ENCODE data around the gene KRT84.
"Not testable (repeated sequence)": the region's sequence is repeated elsewhere in the genome, so short reads cannot be mapped to it uniquely, and the experiment has no call there.

The KRT84 gene

DNA sequence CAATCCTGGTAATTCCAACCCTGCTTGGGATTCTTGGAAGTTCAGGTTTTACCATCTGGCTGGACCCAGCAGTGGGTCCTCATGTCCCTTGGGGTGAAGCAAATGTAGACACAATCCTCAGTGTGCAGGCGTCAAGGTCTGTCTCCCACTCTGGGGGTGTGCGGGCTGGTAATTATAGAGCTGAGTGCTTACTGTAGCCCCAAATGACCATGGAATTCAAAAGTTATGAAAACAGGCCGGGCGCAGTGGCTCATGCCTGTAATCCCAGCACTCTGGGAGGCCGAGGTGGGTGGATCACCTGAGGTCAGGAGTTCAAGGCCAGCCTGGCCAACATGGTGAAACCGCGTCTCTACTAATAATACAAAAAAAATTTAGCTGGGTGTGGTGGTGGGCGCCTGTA is 40.4 kb downstream of the KRT84 start:
- H3K27ac Mint-ChIP-seq; H3K9me3 Mint-ChIP-seq; H3K4me3 Mint-ChIP-seq; intact Hi-C loops (cut with micrococcal nuclease); H3K36me3 Mint-ChIP-seq (ENCODE audit: low read depth); H3K4me1 Mint-ChIP-seq (ENCODE audit: low read depth): not testable (repeated sequence)
- peaks cover 18% of the 10 kb centered on the region for H3K27me3 Mint-ChIP-seq

DNA sequence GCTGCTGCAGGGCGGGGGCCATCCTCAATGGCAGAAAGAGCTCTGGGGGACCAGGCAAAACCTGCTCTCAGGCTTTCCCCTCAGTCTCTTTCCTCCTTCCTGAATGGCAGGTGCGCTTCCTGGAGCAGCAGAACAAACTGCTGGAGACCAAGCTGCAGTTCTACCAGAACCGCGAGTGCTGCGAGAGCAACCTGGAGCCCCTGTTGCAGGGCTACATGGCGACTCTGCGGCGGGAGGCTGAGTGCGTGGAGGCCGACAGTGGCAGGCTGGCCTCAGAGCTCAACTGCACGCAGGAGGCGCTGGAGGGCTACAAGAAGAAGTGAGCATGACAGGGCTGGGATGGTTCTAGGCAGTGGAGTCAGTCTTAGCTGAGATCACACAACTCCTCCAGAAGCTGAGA is 41.3 kb downstream of the KRT84 start:
- H3K4me3 Mint-ChIP-seq: no peak overlapping the region
- intact Hi-C loops (cut with micrococcal nuclease): no loop called here
- no peaks in the 10 kb centered on the region for H3K36me3 Mint-ChIP-seq (ENCODE audit: low read depth)
- peaks cover 14% of the 10 kb centered on the region for H3K27me3 Mint-ChIP-seq
- no peaks in the 10 kb centered on the region for H3K4me1 Mint-ChIP-seq (ENCODE audit: low read depth)
- no peak overlapping the region for H3K27ac Mint-ChIP-seq
- no peaks in the 10 kb centered on the region for H3K9me3 Mint-ChIP-seq

DNA sequence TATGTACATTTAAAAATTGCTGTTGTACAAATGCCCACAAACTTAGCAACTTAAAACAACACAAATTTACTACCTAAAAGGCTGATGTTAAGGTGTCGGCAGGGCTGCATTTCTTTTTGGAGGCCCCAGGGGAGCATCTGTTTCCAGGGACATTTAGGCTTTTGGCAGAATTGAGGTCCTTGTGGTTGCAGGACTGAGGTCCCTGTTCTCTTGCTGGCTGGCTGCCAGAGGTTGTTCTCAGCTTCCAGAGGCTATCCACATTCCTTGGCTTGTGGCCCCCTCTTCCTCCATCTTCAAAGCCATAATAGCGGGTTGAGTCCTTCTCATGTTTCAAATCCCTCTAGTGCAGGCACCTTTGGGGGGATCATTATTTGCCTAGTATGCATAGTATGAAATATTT is 41.9 kb downstream of the KRT84 start:
- Mint-ChIP-seq H3K4me3 (no peak overlapping the region), H3K36me3 (ENCODE audit: low read depth) (no peaks in the 10 kb centered on the region), H3K27ac (no peak overlapping the region), H3K27me3 (peaks cover 18% of the 10 kb centered on the region), H3K4me1 (ENCODE audit: low read depth) (no peaks in the 10 kb centered on the region), H3K9me3 (no peaks in the 10 kb centered on the region)
- intact Hi-C loops (cut with micrococcal nuclease): no loop called here

DNA sequence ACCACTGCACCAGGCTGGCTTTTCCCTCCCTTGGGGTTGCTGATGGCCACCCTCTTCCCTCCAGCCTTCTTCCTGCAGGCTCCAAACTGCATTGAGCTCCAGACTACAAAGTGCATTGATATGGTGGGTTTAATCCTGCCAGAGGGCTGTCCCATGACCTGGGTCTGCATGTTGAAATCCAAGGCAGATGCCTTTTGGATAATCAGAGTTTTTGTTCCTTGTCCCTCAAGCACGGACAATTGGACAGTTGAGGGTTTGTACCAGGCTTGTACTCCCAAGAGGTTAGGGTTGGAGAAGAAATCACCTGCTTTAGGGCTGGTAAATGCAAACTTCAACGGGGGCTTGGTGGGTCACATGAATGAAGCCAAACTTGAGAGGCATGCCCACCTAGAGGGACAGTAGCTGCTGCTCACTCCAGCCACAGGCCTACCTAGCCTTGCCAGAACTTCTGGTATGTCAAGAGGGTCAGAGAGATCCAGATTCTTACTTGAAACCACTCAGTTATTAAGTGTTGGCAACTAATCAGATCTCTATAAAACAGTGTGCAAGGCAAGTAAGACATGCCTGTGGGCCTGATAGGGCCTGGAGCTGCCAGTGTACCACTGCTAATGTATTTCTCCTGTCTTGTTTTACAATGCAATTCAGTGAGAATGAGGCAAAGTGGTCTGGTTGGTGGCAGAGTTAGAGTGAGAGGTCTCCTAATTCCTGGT is 42.5 kb downstream of the KRT84 start:
- Mint-ChIP-seq H3K4me3 (no peak overlapping the region), H3K36me3 (ENCODE audit: low read depth) (no peaks in the 10 kb centered on the region), H3K9me3 (no peaks in the 10 kb centered on the region), H3K27me3 (peaks cover 17% of the 10 kb centered on the region), H3K4me1 (ENCODE audit: low read depth) (no peaks in the 10 kb centered on the region), H3K27ac (no peak overlapping the region)
- intact Hi-C loops (cut with micrococcal nuclease): no loop called here

DNA sequence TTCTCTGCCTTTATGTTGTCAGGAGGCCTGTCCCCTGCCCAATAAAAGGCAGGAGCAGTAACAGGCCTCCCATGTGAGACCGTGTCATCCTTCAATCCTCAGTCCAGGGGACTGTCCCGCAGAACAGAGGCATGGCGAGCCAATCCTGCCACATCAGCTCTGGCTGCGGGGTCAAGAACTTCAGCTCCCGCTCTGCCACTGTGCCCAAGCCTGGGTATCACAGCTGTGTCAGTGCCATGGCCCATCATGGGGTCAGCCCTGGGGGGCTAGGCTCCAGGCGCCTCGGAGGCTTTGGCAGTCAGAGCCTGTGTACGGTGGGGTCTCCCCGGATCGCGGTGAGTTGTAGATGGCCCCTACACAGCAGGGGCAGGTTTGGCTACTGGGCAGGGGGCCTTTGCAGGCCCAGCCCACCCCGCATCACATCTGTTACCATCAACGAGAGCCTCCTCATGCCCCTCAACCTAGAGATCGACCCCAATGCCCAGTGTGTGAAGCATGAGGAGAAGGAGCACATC is 44.3 kb downstream of the KRT84 start:
- H3K36me3 Mint-ChIP-seq (ENCODE audit: low read depth): no peaks in the 10 kb centered on the region
- H3K4me3 Mint-ChIP-seq: no peak overlapping the region
- H3K27me3 Mint-ChIP-seq: peaks cover 17% of the 10 kb centered on the region
- no peaks in the 10 kb centered on the region for H3K4me1 Mint-ChIP-seq (ENCODE audit: low read depth)
- intact Hi-C loops (cut with micrococcal nuclease): no loop called here
- H3K9me3 Mint-ChIP-seq: peaks cover 9% of the 10 kb centered on the region
- no peak overlapping the region for H3K27ac Mint-ChIP-seq

DNA sequence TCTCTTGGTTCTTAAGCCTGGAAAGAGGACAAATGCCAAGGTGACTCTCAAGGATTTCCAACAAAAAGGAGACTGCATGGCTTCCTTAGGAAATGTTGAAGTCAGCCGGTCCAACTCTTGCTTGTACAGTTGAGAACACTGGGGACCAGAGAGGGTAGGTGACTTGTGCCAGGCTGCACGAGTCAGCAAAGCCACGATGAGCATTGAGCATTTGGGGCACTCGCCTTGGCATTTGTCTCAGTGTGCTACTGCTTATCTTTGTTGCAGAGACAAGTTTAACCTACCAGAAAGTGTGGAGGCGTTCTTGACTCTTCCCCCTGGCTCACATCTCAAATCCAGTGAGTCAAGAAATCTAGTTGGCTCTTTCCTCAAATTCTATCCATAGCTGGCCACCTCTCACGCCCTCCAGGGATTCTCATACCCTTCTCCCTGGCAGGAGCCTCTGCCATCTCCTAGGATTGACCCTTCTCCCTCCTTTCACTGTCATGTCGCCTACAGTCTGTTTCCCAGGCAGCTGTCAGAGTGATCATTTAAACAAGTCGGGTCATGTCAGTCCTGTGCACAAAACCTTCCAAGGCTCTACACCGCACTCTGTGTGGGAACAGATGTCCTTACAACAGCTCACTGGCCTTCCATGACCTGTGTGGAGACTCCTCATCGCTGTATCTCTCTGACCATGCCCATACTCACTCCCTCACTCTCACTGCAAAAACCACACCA is 47.1 kb downstream of the KRT84 start:
- Mint-ChIP-seq H3K27ac (no peak overlapping the region), H3K36me3 (ENCODE audit: low read depth) (no peaks in the 10 kb centered on the region), H3K4me1 (ENCODE audit: low read depth) (no peaks in the 10 kb centered on the region), H3K27me3 (peaks cover 14% of the 10 kb centered on the region), H3K9me3 (peaks cover 9% of the 10 kb centered on the region), H3K4me3 (no peak overlapping the region)
- intact Hi-C loops (cut with micrococcal nuclease): no loop called here

DNA sequence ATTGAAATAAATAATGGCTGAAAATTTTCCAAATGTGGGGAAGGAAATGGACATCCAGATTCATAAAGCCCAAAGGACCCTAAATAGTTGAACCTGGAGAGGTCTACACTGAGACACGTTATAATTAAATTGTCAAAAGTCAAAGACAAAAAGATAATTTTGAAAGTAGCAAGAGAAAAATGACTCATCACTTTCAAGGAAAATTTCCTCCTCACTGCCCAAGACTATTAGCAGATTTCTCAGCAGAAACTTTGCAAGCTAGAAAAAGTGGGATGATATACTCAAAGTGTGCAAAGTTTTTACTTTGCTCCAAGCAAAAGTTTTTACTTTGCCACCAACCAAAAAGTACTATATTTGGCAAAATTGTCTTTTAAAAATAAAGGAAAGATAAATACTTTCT is 48.4 kb downstream of the KRT84 start:
- intact Hi-C loops (cut with micrococcal nuclease): no loop called here
- Mint-ChIP-seq H3K27me3 (peaks cover 14% of the 10 kb centered on the region), H3K4me3 (no peak overlapping the region), H3K27ac (no peak overlapping the region), H3K4me1 (ENCODE audit: low read depth) (no peaks in the 10 kb centered on the region), H3K9me3 (peaks cover 9% of the 10 kb centered on the region), H3K36me3 (ENCODE audit: low read depth) (no peaks in the 10 kb centered on the region)

DNA sequence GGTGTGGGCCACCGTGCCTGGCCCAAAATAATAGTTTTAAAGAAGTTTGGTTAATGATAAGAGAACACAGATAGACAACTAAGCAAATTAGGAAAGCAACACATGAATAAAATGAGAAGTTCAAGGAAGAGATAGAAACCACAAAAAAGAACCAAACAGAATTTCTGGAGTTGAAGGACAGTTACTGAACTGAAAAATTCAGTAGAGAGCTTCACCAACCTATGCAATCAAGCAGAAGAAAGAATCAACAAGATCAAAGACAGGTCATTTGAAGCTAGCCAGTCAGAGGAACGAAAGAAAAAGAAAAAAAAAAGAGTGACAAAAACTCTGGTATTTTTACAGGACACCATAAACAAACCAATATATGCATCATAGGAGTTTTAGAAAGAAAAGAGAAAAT is 48.8 kb downstream of the KRT84 start:
- peaks cover 14% of the 10 kb centered on the region for H3K27me3 Mint-ChIP-seq
- no peak overlapping the region for H3K4me3 Mint-ChIP-seq
- intact Hi-C loops (cut with micrococcal nuclease): no loop called here
- peaks cover 9% of the 10 kb centered on the region for H3K9me3 Mint-ChIP-seq
- no peaks in the 10 kb centered on the region for H3K4me1 Mint-ChIP-seq (ENCODE audit: low read depth)
- no peak overlapping the region for H3K27ac Mint-ChIP-seq
- no peaks in the 10 kb centered on the region for H3K36me3 Mint-ChIP-seq (ENCODE audit: low read depth)

DNA sequence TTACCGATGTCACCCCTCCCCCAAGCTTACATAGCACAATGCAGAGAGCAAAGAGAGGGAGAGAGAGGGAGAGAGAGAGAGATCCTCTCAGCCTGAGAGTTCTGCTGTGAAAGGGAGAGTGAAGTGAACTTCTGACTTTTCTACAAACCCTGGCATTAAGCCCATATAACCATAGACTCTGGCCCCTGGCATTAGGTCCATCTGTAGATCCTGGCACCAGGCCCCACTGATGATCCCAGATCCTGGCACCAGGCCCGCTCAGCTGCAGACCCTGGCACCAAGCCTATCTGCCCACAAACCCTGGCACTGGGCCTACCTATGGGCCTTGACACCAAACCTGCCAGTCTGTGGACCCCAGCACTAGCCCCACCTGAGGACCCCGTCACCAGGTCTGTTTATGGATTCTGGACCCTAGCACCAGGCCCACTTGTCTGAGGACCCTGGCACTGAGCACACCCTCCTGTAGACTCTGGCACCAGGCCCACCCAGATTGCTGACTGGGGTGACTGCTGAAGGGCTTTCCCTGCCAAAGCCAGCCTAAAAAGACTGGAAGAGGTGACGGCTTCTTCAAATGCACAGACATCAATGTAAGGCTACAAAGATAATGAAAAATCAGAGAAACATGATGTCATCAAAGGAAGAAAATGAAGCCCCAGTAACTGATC is 49.7 kb downstream of the KRT84 start:
- H3K9me3 Mint-ChIP-seq: peaks cover 9% of the 10 kb centered on the region
- intact Hi-C loops (cut with micrococcal nuclease): no loop called here
- H3K36me3 Mint-ChIP-seq (ENCODE audit: low read depth): no peaks in the 10 kb centered on the region
- H3K27me3 Mint-ChIP-seq: peaks cover 12% of the 10 kb centered on the region
- H3K27ac Mint-ChIP-seq: no peak overlapping the region
- no peak overlapping the region for H3K4me3 Mint-ChIP-seq
- no peaks in the 10 kb centered on the region for H3K4me1 Mint-ChIP-seq (ENCODE audit: low read depth)

DNA sequence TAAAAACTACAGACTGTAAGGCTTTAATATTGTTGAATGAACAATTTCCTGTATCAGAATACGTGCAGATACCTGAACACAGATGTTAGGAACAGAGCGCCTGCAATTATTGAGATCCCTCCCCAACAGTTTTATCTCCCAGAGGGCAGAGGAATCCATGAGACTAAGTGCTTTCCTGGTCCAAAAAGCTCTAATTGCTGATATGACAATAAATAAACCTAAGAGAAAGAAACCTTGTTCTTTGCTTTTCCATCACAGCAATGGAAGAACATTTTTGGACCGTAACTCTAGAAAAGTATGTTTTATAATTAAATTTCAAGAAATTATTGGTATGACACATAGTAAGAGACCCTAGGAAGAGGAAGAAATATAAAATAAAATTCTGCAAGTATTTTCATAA is 51.3 kb downstream of the KRT84 start:
- H3K27ac Mint-ChIP-seq: no peak overlapping the region
- peaks cover 9% of the 10 kb centered on the region for H3K9me3 Mint-ChIP-seq
- H3K4me1 Mint-ChIP-seq (ENCODE audit: low read depth): no peaks in the 10 kb centered on the region
- no peak overlapping the region for H3K4me3 Mint-ChIP-seq
- H3K36me3 Mint-ChIP-seq (ENCODE audit: low read depth): no peaks in the 10 kb centered on the region
- intact Hi-C loops (cut with micrococcal nuclease): no loop called here
- H3K27me3 Mint-ChIP-seq: peaks cover 14% of the 10 kb centered on the region

DNA sequence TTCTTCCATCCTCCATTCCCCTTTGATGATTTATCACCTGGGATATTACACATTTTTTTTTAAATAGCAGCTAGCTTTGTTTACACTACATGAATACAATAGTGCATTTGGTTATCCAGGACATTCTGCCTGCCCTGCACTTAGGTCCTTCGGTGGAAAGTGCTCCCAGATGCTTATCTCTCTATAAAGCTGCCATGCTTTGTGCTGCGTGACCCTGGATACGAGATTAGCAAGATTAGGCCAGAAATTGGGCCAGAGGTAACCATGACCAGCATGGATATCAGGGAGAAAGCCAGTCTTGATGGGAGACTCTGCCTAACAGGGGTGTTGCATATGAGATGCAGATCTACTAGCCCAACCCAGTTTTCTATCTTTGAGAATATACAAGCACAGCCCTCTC is 52.1 kb downstream of the KRT84 start:
- H3K36me3 Mint-ChIP-seq (ENCODE audit: low read depth): no peaks in the 10 kb centered on the region
- intact Hi-C loops (cut with micrococcal nuclease): no loop called here
- H3K4me1 Mint-ChIP-seq (ENCODE audit: low read depth): no peaks in the 10 kb centered on the region
- no peak overlapping the region for H3K27ac Mint-ChIP-seq
- H3K4me3 Mint-ChIP-seq: no peak overlapping the region
- peaks cover 14% of the 10 kb centered on the region for H3K27me3 Mint-ChIP-seq
- peaks cover 9% of the 10 kb centered on the region for H3K9me3 Mint-ChIP-seq

DNA sequence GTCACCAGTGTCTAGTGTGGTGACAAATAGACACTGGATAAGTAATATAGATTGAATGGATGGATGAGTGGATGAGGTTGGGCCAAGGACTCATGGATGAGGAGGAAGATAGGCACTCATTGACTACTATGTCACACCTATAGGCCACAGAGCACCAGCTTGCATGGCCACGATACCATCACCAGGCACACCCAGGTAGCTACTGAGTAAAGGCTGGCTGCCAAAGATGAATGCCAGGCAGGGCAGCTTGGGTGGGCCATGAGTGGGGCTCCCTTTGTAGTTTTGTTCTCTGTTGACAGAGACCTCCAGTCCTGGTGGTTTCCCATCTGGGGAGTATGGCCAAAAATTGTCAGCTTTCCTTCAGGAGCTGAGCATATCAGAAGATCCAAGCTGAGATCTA is 53.1 kb downstream of the KRT84 start:
- H3K27me3 Mint-ChIP-seq: peaks cover 14% of the 10 kb centered on the region
- no peaks in the 10 kb centered on the region for H3K36me3 Mint-ChIP-seq (ENCODE audit: low read depth)
- H3K9me3 Mint-ChIP-seq: peaks cover 9% of the 10 kb centered on the region
- intact Hi-C loops (cut with micrococcal nuclease): no loop called here
- H3K4me3 Mint-ChIP-seq: no peak overlapping the region
- no peak overlapping the region for H3K27ac Mint-ChIP-seq
- peaks cover 2% of the 10 kb centered on the region for H3K4me1 Mint-ChIP-seq (ENCODE audit: low read depth)

DNA sequence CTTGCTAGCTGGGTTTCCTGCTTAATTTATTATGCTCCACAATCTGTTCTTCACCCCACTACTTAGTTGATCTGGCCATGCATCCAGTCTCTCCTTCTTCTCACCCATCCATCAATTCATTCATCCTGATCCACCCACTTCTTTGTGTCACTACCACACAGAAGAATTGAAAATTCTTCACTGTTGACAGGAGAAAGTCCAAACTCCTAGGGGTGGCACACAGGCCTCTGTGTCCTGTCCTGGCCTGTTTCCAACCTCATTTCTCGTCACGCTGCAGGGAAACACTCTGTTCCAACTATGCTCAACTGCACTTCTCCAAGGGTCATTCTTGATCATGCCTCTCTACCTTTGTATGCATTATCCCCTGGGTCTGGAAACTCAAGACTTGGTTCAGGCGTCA is 53.6 kb downstream of the KRT84 start:
- H3K4me1 Mint-ChIP-seq (ENCODE audit: low read depth): peaks cover 5% of the 10 kb centered on the region
- H3K27me3 Mint-ChIP-seq: peaks cover 19% of the 10 kb centered on the region
- H3K36me3 Mint-ChIP-seq (ENCODE audit: low read depth): no peaks in the 10 kb centered on the region
- peaks cover 6% of the 10 kb centered on the region for H3K9me3 Mint-ChIP-seq
- H3K27ac Mint-ChIP-seq: no peak overlapping the region
- intact Hi-C loops (cut with micrococcal nuclease): no loop called here
- H3K4me3 Mint-ChIP-seq: no peak overlapping the region

DNA sequence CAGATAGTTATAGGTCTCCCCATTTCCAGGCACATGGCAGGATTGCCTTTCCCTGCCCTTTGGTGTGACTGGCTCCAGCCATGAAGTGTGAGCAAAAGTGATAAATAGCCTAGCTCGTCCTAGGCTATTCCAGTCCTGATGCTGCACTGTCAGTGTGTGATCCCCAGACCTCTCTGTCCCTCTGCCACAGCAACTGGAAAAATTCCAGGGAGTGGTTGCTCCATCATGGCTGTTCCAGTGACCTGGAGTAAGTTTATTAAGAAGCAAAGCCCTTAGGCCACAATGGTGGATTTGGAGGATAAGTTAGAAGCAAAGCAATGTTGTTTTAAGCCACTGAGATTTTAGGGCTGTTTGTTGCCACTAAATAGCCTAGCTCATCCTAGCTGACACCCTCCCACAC is 54.4 kb downstream of the KRT84 start:
- no peak overlapping the region for H3K4me3 Mint-ChIP-seq
- peaks cover 5% of the 10 kb centered on the region for H3K4me1 Mint-ChIP-seq (ENCODE audit: low read depth)
- H3K27ac Mint-ChIP-seq: no peak overlapping the region
- intact Hi-C loops (cut with micrococcal nuclease): no loop called here
- H3K27me3 Mint-ChIP-seq: peaks cover 21% of the 10 kb centered on the region
- H3K9me3 Mint-ChIP-seq: no peaks in the 10 kb centered on the region
- no peaks in the 10 kb centered on the region for H3K36me3 Mint-ChIP-seq (ENCODE audit: low read depth)

Data from dendritic cell treated with granulocyte-macrophage colony-stimulating factor and Interleukin-4, amounts not matched to agents 40 ng/mL and 50 ng/mL, for 4 days (primary cell).